Naive B cell (primary cell): ENCODE data around the gene CTNNA2. TPM values are rescaled to one million over a fixed set of nuclear protein-coding genes. Genes with fewer than 3 reads are reported as not detected.

Experiments
- ATAC-seq, 2 donors: fragments of 150-1000 bp; cut with Tn5 transposase; 2 replicates each; pipeline ENCODE4 v1.10.0; 2021; ENCODE audit warnings: low read depth in 2 of 2, mild to moderate bottlenecking in 2 of 2, moderate library complexity in 2 of 2
- DNase-seq: peaks from one replicate; pipeline ENCODE4 v3.0.0; 2022
- H3K27ac Mint-ChIP-seq, 6 donors: one replicate each; pipeline ENCODE4 v1.8.0; 2020 to 2022; ENCODE audit warnings: mild to moderate bottlenecking in 6 of 6, mixed read lengths in 6 of 6, moderate library complexity in 5 of 6, inconsistent platforms in 2 of 6
- H3K27me3 Mint-ChIP-seq, 3 donors: one replicate each; pipeline ENCODE4 v1.8.0; 2021 to 2022; ENCODE audit warnings: mixed read lengths in 3 of 3, mild to moderate bottlenecking in 1 of 3
- H3K36me3 Mint-ChIP-seq, 2 donors: one replicate each; pipeline ENCODE4 v1.8.0; 2020 to 2022; ENCODE audit warnings: mixed read lengths in 2 of 2, inconsistent platforms in 1 of 2, mild to moderate bottlenecking in 1 of 2
- H3K4me1 Mint-ChIP-seq, 3 donors: one replicate each; pipeline ENCODE4 v1.8.0; 2020 to 2022; ENCODE audit warnings: mixed read lengths in 3 of 3, inconsistent platforms in 1 of 3, mild to moderate bottlenecking in 1 of 3, moderate library complexity in 1 of 3
- H3K4me3 Mint-ChIP-seq, 8 donors: one replicate each; pipeline ENCODE4 v1.8.0; 2020 to 2022; ENCODE audit warnings: mild to moderate bottlenecking in 8 of 8, mixed read lengths in 8 of 8, moderate library complexity in 8 of 8, inconsistent platforms in 2 of 8
- H3K9me3 Mint-ChIP-seq, 7 donors: one replicate each; pipeline ENCODE4 v1.8.0; 2020 to 2022; ENCODE audit warnings: mixed read lengths in 7 of 7, mild to moderate bottlenecking in 5 of 7, inconsistent platforms in 2 of 7, moderate library complexity in 1 of 7
- polyA plus RNA-seq, 6 donors: library from polyadenylated mRNA; unstranded; fragments of 300-500 nt; fragmentation: Illumina TruSeq; gene quantifications; one replicate each; pipeline ENCODE4 v1.2.3, GENCODE V29; 2021; ENCODE audit warnings: low read depth in 6 of 6

The CTNNA2 gene
- polyA plus RNA-seq, 6 donors from 2014 or later, result not detected

GRCh38 chr2:80374105-80374504 is 861.3 kb downstream of the CTNNA2 start:
- DNase-seq, result no peak
- ATAC-seq, result no peak
- no peaks in the 10 kb centered on the region for H3K4me1 Mint-ChIP-seq
- peaks cover 0 to 7% (median 2%) of the 10 kb centered on the region in 7 donors for H3K9me3 Mint-ChIP-seq
- H3K27ac Mint-ChIP-seq, result no peak overlapping the region
- H3K27me3 Mint-ChIP-seq, result no peaks in the 10 kb centered on the region
- no peak overlapping the region for H3K4me3 Mint-ChIP-seq
- no peaks in the 10 kb centered on the region for H3K36me3 Mint-ChIP-seq

- Mint-ChIP-seq H3K4me3 (no peak overlapping the region), H3K27ac (no peak overlapping the region), H3K4me1 (no peaks in the 10 kb centered on the region), H3K9me3 (peaks cover 0 to 13% (median 0%) of the 10 kb centered on the region in 7 donors), H3K36me3 (no peaks in the 10 kb centered on the region), H3K27me3 (no peaks in the 10 kb centered on the region)
- ATAC-seq (no peak), DNase-seq (no peak)
Observed at GRCh38 chr2:80377071-80377470, 864.2 kb downstream of the CTNNA2 start.

- Mint-ChIP-seq H3K9me3 (peaks cover 0 to 17% (median 4%) of the 10 kb centered on the region in 7 donors), H3K27ac (no peak overlapping the region), H3K27me3 (no peaks in the 10 kb centered on the region), H3K4me3 (no peak overlapping the region), H3K4me1 (no peaks in the 10 kb centered on the region), H3K36me3 (no peaks in the 10 kb centered on the region)
- no peak for ATAC-seq
- DNase-seq, result no peak
Observed at GRCh38 chr2:80380736-80381135, 867.9 kb downstream of the CTNNA2 start.

GRCh38 chr2:80381666-80382065 is 868.8 kb downstream of the CTNNA2 start:
- H3K9me3 Mint-ChIP-seq, result peaks cover 0 to 14% (median 5%) of the 10 kb centered on the region in 7 donors
- no peaks in the 10 kb centered on the region for H3K27me3 Mint-ChIP-seq
- no peaks in the 10 kb centered on the region for H3K4me1 Mint-ChIP-seq
- no peak for ATAC-seq
- no peak for DNase-seq
- H3K36me3 Mint-ChIP-seq, result no peaks in the 10 kb centered on the region
- no peak overlapping the region for H3K4me3 Mint-ChIP-seq
- H3K27ac Mint-ChIP-seq, result no peak overlapping the region

GRCh38 chr2:80392441-80392840 is 879.6 kb downstream of the CTNNA2 start:
- H3K4me1 Mint-ChIP-seq, result no peaks in the 10 kb centered on the region
- H3K36me3 Mint-ChIP-seq, result no peaks in the 10 kb centered on the region
- H3K9me3 Mint-ChIP-seq, result peaks cover under 1 to 12% (median 4%) of the 10 kb centered on the region in 7 donors
- no peak overlapping the region for H3K4me3 Mint-ChIP-seq
- H3K27ac Mint-ChIP-seq, result no peak overlapping the region
- DNase-seq, result no peak
- ATAC-seq, result no peak
- no peaks in the 10 kb centered on the region for H3K27me3 Mint-ChIP-seq

- peaks cover 4 to 16% (median 5%) of the 10 kb centered on the region in 7 donors for H3K9me3 Mint-ChIP-seq
- no peaks in the 10 kb centered on the region for H3K27me3 Mint-ChIP-seq
- DNase-seq (no peak), ATAC-seq (no peak)
- H3K4me3 Mint-ChIP-seq, result no peak overlapping the region
- H3K27ac Mint-ChIP-seq, result no peak overlapping the region
- no peaks in the 10 kb centered on the region for H3K4me1 Mint-ChIP-seq
- H3K36me3 Mint-ChIP-seq, result no peaks in the 10 kb centered on the region
Observed at GRCh38 chr2:80393991-80394390, 881.1 kb downstream of the CTNNA2 start.

- no peaks in the 10 kb centered on the region for H3K4me1 Mint-ChIP-seq
- peaks cover under 1 to 18% (median 5%) of the 10 kb centered on the region in 7 donors for H3K9me3 Mint-ChIP-seq
- DNase-seq, result no peak
- ATAC-seq, result no peak
- no peaks in the 10 kb centered on the region for H3K27me3 Mint-ChIP-seq
- H3K4me3 Mint-ChIP-seq, result no peak overlapping the region
- H3K27ac Mint-ChIP-seq, result no peak overlapping the region
- H3K36me3 Mint-ChIP-seq, result no peaks in the 10 kb centered on the region
Observed at GRCh38 chr2:80395251-80395650, 882.4 kb downstream of the CTNNA2 start.

GRCh38 chr2:80396276-80396675 is 883.4 kb downstream of the CTNNA2 start:
- Mint-ChIP-seq H3K27ac (no peak overlapping the region), H3K36me3 (no peaks in the 10 kb centered on the region), H3K4me1 (no peaks in the 10 kb centered on the region), H3K9me3 (peaks cover 3 to 28% (median 11%) of the 10 kb centered on the region in 7 donors), H3K4me3 (no peak overlapping the region), H3K27me3 (no peaks in the 10 kb centered on the region)
- no peak for ATAC-seq
- DNase-seq, result no peak

- H3K9me3 Mint-ChIP-seq, result peaks cover 4 to 19% (median 7%) of the 10 kb centered on the region in 7 donors
- ATAC-seq (no peak), DNase-seq (no peak)
- H3K27me3 Mint-ChIP-seq, result no peaks in the 10 kb centered on the region
- H3K27ac Mint-ChIP-seq, result no peak overlapping the region
- no peak overlapping the region for H3K4me3 Mint-ChIP-seq
- H3K4me1 Mint-ChIP-seq, result no peaks in the 10 kb centered on the region
- no peaks in the 10 kb centered on the region for H3K36me3 Mint-ChIP-seq
Observed at GRCh38 chr2:80403081-80403480, 890.2 kb downstream of the CTNNA2 start.

GRCh38 chr2:80407377-80407776 is 894.5 kb downstream of the CTNNA2 start:
- H3K4me1 Mint-ChIP-seq, result no peaks in the 10 kb centered on the region
- DNase-seq (no peak), ATAC-seq (no peak)
- no peaks in the 10 kb centered on the region for H3K36me3 Mint-ChIP-seq
- H3K4me3 Mint-ChIP-seq, result no peak overlapping the region
- no peaks in the 10 kb centered on the region for H3K27me3 Mint-ChIP-seq
- peaks cover 0 to 7% (median 2%) of the 10 kb centered on the region in 7 donors for H3K9me3 Mint-ChIP-seq
- H3K27ac Mint-ChIP-seq, result no peak overlapping the region

GRCh38 chr2:80410346-80410745 is 897.5 kb downstream of the CTNNA2 start:
- Mint-ChIP-seq H3K4me1 (no peaks in the 10 kb centered on the region), H3K9me3 (peaks cover 2 to 28% (median 7%) of the 10 kb centered on the region in 7 donors), H3K36me3 (no peaks in the 10 kb centered on the region), H3K27me3 (no peaks in the 10 kb centered on the region), H3K4me3 (no peak overlapping the region), H3K27ac (no peak overlapping the region)
- ATAC-seq (no peak), DNase-seq (no peak)

- Mint-ChIP-seq H3K36me3 (no peaks in the 10 kb centered on the region), H3K4me1 (no peaks in the 10 kb centered on the region), H3K9me3 (peaks cover 2 to 40% (median 11%) of the 10 kb centered on the region in 7 donors), H3K27me3 (no peaks in the 10 kb centered on the region), H3K27ac (no peak overlapping the region), H3K4me3 (no peak overlapping the region)
- DNase-seq, result no peak
- no peak for ATAC-seq
Observed at GRCh38 chr2:80413136-80413535, 900.3 kb downstream of the CTNNA2 start.

GRCh38 chr2:80417737-80418136 is 904.9 kb downstream of the CTNNA2 start:
- ATAC-seq (no peak), DNase-seq (no peak)
- Mint-ChIP-seq H3K4me3 (no peak overlapping the region), H3K27ac (no peak overlapping the region), H3K4me1 (no peaks in the 10 kb centered on the region), H3K36me3 (no peaks in the 10 kb centered on the region), H3K27me3 (no peaks in the 10 kb centered on the region), H3K9me3 (peaks cover 0 to 51% (median 12%) of the 10 kb centered on the region in 7 donors)

- Mint-ChIP-seq H3K9me3 (peaks cover 0 to 23% (median 8%) of the 10 kb centered on the region in 7 donors), H3K4me1 (no peaks in the 10 kb centered on the region), H3K27me3 (no peaks in the 10 kb centered on the region), H3K36me3 (no peaks in the 10 kb centered on the region), H3K27ac (no peak overlapping the region), H3K4me3 (no peak overlapping the region)
- no peak for ATAC-seq
- DNase-seq, result no peak
Observed at GRCh38 chr2:80420530-80421208, 907.8 kb downstream of the CTNNA2 start.
